Measurements from ENCODE around the gene HOXB2.
A peak's percentile ranks its signal among the peaks of the same experiment; 100 is the strongest.

Gene HOXB2

GRCh38 chr17:48565022-48565554, 20.2 kb upstream of the HOXB2 start:
- no peak for DNase-seq

- no peak for DNase-seq
These were observed 19.5 kb upstream of the HOXB2 start for GRCh38 chr17:48564188-48565021.

GRCh38 chr17:48563867-48564187, 18.9 kb upstream of the HOXB2 start:
- DNase-seq, result no peak

GRCh38 chr17:48563385-48563838, 18.5 kb upstream of the HOXB2 start:
- DNase-seq, result no peak

GRCh38 chr17:48562934-48563333, 18.0 kb upstream of the HOXB2 start:
- no peak for DNase-seq

GRCh38 chr17:48561884-48562810, 17.2 kb upstream of the HOXB2 start:
- no peak for DNase-seq

- no peak for DNase-seq
These were observed 15.2 kb upstream of the HOXB2 start for GRCh38 chr17:48559840-48560817.

- DNase-seq, result no peak
These were observed 14.4 kb upstream of the HOXB2 start for GRCh38 chr17:48559122-48559839.

GRCh38 chr17:48558831-48559121, 13.9 kb upstream of the HOXB2 start:
- DNase-seq, result no peak

GRCh38 chr17:48558057-48558830, 13.3 kb upstream of the HOXB2 start:
- DNase-seq, result no peak

- DNase-seq, result no peak
These were observed 11.9 kb upstream of the HOXB2 start for GRCh38 chr17:48556576-48557401.

GRCh38 chr17:48556229-48556575, 11.3 kb upstream of the HOXB2 start:
- DNase-seq, result no peak

GRCh38 chr17:48555258-48556228, 10.6 kb upstream of the HOXB2 start:
- DNase-seq, result peak; percentile 39

GRCh38 chr17:48554412-48555257, 9.7 kb upstream of the HOXB2 start:
- no peak for DNase-seq

- DNase-seq, result no peak
These were observed 8.9 kb upstream of the HOXB2 start for GRCh38 chr17:48553826-48554225.

GRCh38 chr17:48553190-48553547, 8.3 kb upstream of the HOXB2 start:
- DNase-seq, result no peak

- DNase-seq, result no peak
These were observed 7.7 kb upstream of the HOXB2 start for GRCh38 chr17:48552466-48553189.

All from NCI-H82 (cell line).